GM21367 (cell line): ENCODE results near the gene GIMAP8.
A peak's percentile ranks its signal among the peaks of the same experiment; 100 is the strongest.

ENCODE experiments used
- ATAC-seq: cut with Tn5 transposase; IDR thresholded peaks from one replicate; pipeline ENCODE4 v1.9.1; 2021; ENCODE audit not compliant: unreplicated experiment

The GIMAP8 gene

GRCh38 chr7:150450491-150451001 lies at the start of gene GIMAP8:
TSS of gene GIMAP8 (plus strand) at chr7:150450630. CDS start at chr7:150466699, 16,069 bp downstream.
- no peak for ATAC-seq

GRCh38 chr7:150400788-150401423 lies 49.5 kb upstream of the GIMAP8 start:
- no peak for ATAC-seq

- ATAC-seq = no peak
These were observed 49.0 kb upstream of the GIMAP8 start for GRCh38 chr7:150401424-150401790.

- no peak for ATAC-seq
These were observed 48.4 kb upstream of the GIMAP8 start for GRCh38 chr7:150401861-150402631.

- no peak for ATAC-seq
These were observed 47.6 kb upstream of the GIMAP8 start for GRCh38 chr7:150402671-150403321.

GRCh38 chr7:150403376-150404171 lies 46.9 kb upstream of the GIMAP8 start:
- ATAC-seq = no peak

GRCh38 chr7:150404172-150404804 lies 46.1 kb upstream of the GIMAP8 start:
- ATAC-seq = no peak

GRCh38 chr7:150404805-150405583 lies 45.4 kb upstream of the GIMAP8 start:
- peak; percentile 53 for ATAC-seq

- no peak for ATAC-seq
These were observed 44.7 kb upstream of the GIMAP8 start for GRCh38 chr7:150405584-150406311.

- ATAC-seq = no peak
These were observed 44.2 kb upstream of the GIMAP8 start for GRCh38 chr7:150406312-150406566.

- ATAC-seq = peak; percentile 44
These were observed 43.6 kb upstream of the GIMAP8 start for GRCh38 chr7:150406567-150407421.

GRCh38 chr7:150407588-150408392 lies 42.6 kb upstream of the GIMAP8 start:
- no peak for ATAC-seq

- ATAC-seq = no peak
These were observed 41.8 kb upstream of the GIMAP8 start for GRCh38 chr7:150408393-150409299.

GRCh38 chr7:150409300-150410030 lies 41.0 kb upstream of the GIMAP8 start:
- ATAC-seq = no peak

- no peak for ATAC-seq
These were observed 40.3 kb upstream of the GIMAP8 start for GRCh38 chr7:150410131-150410530.
